BE2C (cell line): ENCODE results near the gene OLIG2.

ENCODE experiments used
- DNase-seq: peaks from one replicate; pipeline ENCODE4 v3.0.0-alpha.2; 2020
- H3K27me3 ChIP-seq: fragments of 250-450 bp; sonication (Bioruptor Pico); 2 replicates; pipeline ENCODE4 v1.5.1; 2020; ENCODE audit warnings: mild to moderate bottlenecking
- H3K36me3 ChIP-seq: fragments of 250-450 bp; sonication (Bioruptor Pico); 2 replicates; pipeline ENCODE4 v1.5.1; 2020; ENCODE audit warnings: mild to moderate bottlenecking
- H3K4me1 ChIP-seq: fragments of 250-450 bp; sonication (Bioruptor Pico); 2 replicates; pipeline ENCODE4 v1.5.1; 2020
- H3K4me3 ChIP-seq: 2 replicates; pipeline ENCODE4 v1.5.1; 2011; ENCODE audit warnings: low read depth, low read length
- H3K9me3 ChIP-seq: fragments of 250-450 bp; sonication (Bioruptor Pico); 2 replicates; pipeline ENCODE4 v1.5.1; 2020
- CTCF ChIP-seq: IDR thresholded peaks from 2 replicates; pipeline ENCODE4 v1.5.1; 2012; ENCODE audit warnings: mild to moderate bottlenecking, low read depth, low read length

Gene OLIG2

DNA sequence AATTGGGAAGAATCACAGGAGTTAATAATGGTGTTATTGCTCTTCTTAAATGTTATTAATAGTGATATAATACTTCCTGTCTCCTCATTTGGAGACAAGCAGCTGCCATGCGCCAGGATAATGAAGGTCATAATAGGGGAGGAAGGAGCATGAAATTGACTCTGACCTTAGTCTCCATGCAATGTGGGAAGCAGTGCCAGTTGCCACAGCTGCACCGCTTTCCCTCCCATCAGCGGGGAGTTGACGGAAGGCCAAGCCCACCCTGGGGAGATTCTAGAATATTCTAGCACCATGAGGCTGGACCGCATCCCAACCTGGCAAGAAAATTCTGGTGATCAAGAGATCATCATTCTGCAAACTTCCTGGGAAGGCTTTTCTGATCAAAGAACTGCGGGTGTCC, 33.2 kb downstream of the OLIG2 start:
- TF ChIP-seq CTCF: no peak
- Histone ChIP-seq H3K9me3 (no peaks in the 10 kb centered on the region), H3K27me3 (peaks cover 52% of the 10 kb centered on the region), H3K36me3 (no peaks in the 10 kb centered on the region), H3K4me1 (no peaks in the 10 kb centered on the region), H3K4me3 (no peak overlapping the region)
- no peak for DNase-seq

DNA sequence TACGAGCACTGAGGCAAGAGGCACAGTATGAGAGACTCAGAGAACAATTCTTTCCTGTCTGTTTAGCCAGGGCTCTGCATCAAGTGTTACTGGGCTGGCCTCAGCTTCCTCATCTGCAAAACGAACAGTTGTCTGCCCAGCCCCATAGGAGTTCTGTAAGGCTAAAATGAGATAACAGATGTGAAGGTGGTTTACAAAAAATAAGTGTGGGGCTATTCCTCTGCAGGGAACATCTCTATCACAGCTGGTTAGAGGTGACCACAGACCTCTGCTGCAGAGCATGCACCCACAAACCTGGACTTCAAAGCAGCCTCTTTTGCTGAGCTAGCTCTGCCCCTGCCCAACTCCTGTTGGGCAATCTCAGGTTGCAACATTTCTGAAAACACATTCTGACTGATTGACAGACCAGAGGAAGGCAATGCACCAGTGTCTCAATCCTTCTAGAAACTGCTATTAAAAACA, 33.7 kb downstream of the OLIG2 start:
- H3K4me3 ChIP-seq: no peak overlapping the region
- no peak for TF ChIP-seq CTCF
- DNase-seq: no peak
- peaks cover 57% of the 10 kb centered on the region for H3K27me3 ChIP-seq
- H3K4me1 ChIP-seq: no peaks in the 10 kb centered on the region
- H3K36me3 ChIP-seq: no peaks in the 10 kb centered on the region
- H3K9me3 ChIP-seq: no peaks in the 10 kb centered on the region

GRCh38 chr21:33061233-33061632, 35.5 kb downstream of the OLIG2 start:
- H3K9me3 ChIP-seq: no peaks in the 10 kb centered on the region
- DNase-seq: no peak
- no peak for TF ChIP-seq CTCF
- H3K36me3 ChIP-seq: no peaks in the 10 kb centered on the region
- H3K27me3 ChIP-seq: peaks cover 64% of the 10 kb centered on the region
- no peak overlapping the region for H3K4me3 ChIP-seq
- H3K4me1 ChIP-seq: no peaks in the 10 kb centered on the region

DNA sequence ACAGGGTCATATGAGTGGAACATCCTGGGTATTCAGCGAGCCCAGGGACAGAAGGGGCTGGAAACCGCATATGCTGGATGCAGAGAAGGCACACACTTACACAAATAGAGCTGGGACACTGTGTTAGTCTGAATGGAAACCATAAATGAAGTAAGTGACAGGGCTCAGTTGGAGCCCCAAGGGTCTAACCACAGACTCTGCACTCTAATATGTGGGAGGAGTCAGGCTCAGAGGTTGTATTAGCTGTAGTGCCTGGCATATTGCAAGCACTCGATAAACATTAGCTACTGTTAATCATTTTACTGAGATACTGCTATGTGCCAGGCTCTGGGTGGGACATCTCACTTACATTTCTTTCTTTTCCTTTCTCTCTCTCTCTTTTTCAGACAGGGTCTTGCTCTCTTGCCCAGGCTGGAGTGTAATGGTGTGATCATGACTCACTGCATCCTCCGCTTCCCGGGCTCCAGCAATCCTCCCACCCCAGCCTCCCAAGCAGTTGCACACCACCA, 37.7 kb downstream of the OLIG2 start:
- no peaks in the 10 kb centered on the region for H3K9me3 ChIP-seq
- DNase-seq: no peak
- no peak for TF ChIP-seq CTCF
- peaks cover 72% of the 10 kb centered on the region for H3K27me3 ChIP-seq
- H3K36me3 ChIP-seq: no peaks in the 10 kb centered on the region
- no peak overlapping the region for H3K4me3 ChIP-seq
- no peaks in the 10 kb centered on the region for H3K4me1 ChIP-seq

- Histone ChIP-seq H3K27me3 (peaks cover 72% of the 10 kb centered on the region), H3K4me3 (no peak overlapping the region), H3K36me3 (no peaks in the 10 kb centered on the region), H3K9me3 (no peaks in the 10 kb centered on the region), H3K4me1 (no peaks in the 10 kb centered on the region)
- no peak for TF ChIP-seq CTCF
- no peak for DNase-seq
Measured at GRCh38 chr21:33063907-33064622, 38.3 kb downstream of the OLIG2 start.

- no peaks in the 10 kb centered on the region for H3K36me3 ChIP-seq
- H3K4me1 ChIP-seq: no peaks in the 10 kb centered on the region
- H3K9me3 ChIP-seq: peaks cover 1% of the 10 kb centered on the region; the same call in 1 of the 2 replicates
- no peak overlapping the region for H3K4me3 ChIP-seq
- no peak for TF ChIP-seq CTCF
- peaks cover 70% of the 10 kb centered on the region for H3K27me3 ChIP-seq
- no peak for DNase-seq
Measured at GRCh38 chr21:33064623-33065390, 39.1 kb downstream of the OLIG2 start.
